WTC11 (cell line): ENCODE results near the gene SORCS1.

ENCODE experiments used
- AFF4 ChIP-seq: sonication (generic); formaldehyde crosslinking; IDR thresholded peaks from 2 replicates; pipeline ENCODE4 v1.8.1; 2023; ENCODE audit warnings: mild to moderate bottlenecking, missing genetic modification reagents, borderline replicate concordance
- AR ChIP-seq: fragments of 250-450 bp; sonication (Bioruptor Pico); IDR thresholded peaks from 2 replicates; pipeline ENCODE4 v1.9.0; 2021; ENCODE audit warnings: mild to moderate bottlenecking
- ATF3 ChIP-seq: sonication (generic); formaldehyde crosslinking; conservative IDR thresholded peaks from 2 replicates; pipeline ENCODE4 v1.8.1; 2022; ENCODE audit warnings: mild to moderate bottlenecking, missing genetic modification reagents
- CTCF ChIP-seq: fragments of 200-600 bp; IDR thresholded peaks from 2 replicates; pipeline ENCODE4 v1.8.0; 2022; ENCODE audit warnings: antibody characterized with exemption
- E2F4 ChIP-seq: sonication (generic); formaldehyde crosslinking; IDR thresholded peaks from 2 replicates; pipeline ENCODE4 v1.8.1; 2022; ENCODE audit warnings: low read depth, mild to moderate bottlenecking, moderate library complexity, missing genetic modification reagents, borderline replicate concordance
- ESRRA ChIP-seq: sonication (generic); formaldehyde crosslinking; IDR thresholded peaks from 2 replicates; pipeline ENCODE4 v1.8.1; 2022; ENCODE audit warnings: mild to moderate bottlenecking, missing genetic modification reagents, borderline replicate concordance
- FOXJ3 ChIP-seq: sonication (generic); formaldehyde crosslinking; IDR thresholded peaks from 2 replicates; pipeline ENCODE4 v1.9.0; 2021; ENCODE audit warnings: missing genetic modification reagents, mild to moderate bottlenecking, borderline replicate concordance
- GABPB1 ChIP-seq: sonication (generic); formaldehyde crosslinking; IDR thresholded peaks from 2 replicates; pipeline ENCODE4 v1.8.1; 2023; ENCODE audit warnings: mild to moderate bottlenecking, missing genetic modification reagents
- KAT7 ChIP-seq: sonication (generic); formaldehyde crosslinking; IDR thresholded peaks from 2 replicates; pipeline ENCODE4 v1.8.1; 2023; ENCODE audit warnings: missing genetic modification reagents, mild to moderate bottlenecking, borderline replicate concordance
- MAX ChIP-seq: sonication (generic); formaldehyde crosslinking; IDR thresholded peaks from 2 replicates; pipeline ENCODE4 v1.8.0; 2022; ENCODE audit warnings: mild to moderate bottlenecking, missing genetic modification reagents
- NFE2L1 ChIP-seq: sonication (generic); formaldehyde crosslinking; IDR thresholded peaks from 2 replicates; pipeline ENCODE4 v1.8.1; 2023; ENCODE audit warnings: missing genetic modification reagents
- NR2C2 ChIP-seq: sonication (generic); formaldehyde crosslinking; IDR thresholded peaks from 2 replicates; pipeline ENCODE4 v1.8.0; 2022; ENCODE audit warnings: mild to moderate bottlenecking, missing genetic modification reagents

- TF ChIP-seq CTCF (no peak), MAX (no peak), E2F4 (CRISPR knock-in tag) (no peak), FOXJ3 (CRISPR knock-in tag) (no peak), NR2C2 (CRISPR knock-in tag) (no peak), ESRRA (CRISPR knock-in tag) (no peak), GABPB1 (CRISPR knock-in tag) (no peak), KAT7 (CRISPR knock-in tag) (no peak), AR (CRISPR knock-in tag) (no peak), AFF4 (CRISPR knock-in tag) (no peak), NFE2L1 (CRISPR knock-in tag) (no peak), ATF3 (CRISPR knock-in tag) (no peak)
Measured at GRCh38 chr10:106714734-106715555, 449.6 kb downstream of the SORCS1 start.
